Measurements from ENCODE around the gene SH3BGRL2. TPM values are rescaled to one million over a fixed set of nuclear protein-coding genes. Genes with fewer than 3 reads are reported as not detected.

SH3BGRL2 gene
- total RNA-seq, 1 experiment from 2014 or later, result 11.8 TPM

- Mint-ChIP-seq H3K4me3 (no peak overlapping the region), H3K27ac (no peak overlapping the region; a peak in 1 of 7 replicates), H3K36me3 (ENCODE audit: insufficient read depth in 1 of 3, low read depth in 3 of 3) (peaks cover 3 to 13% (median 7%) of the 10 kb centered on the region in 3 experiments; a peak in 5 of 7 replicates), H3K4me1 (peaks cover 7 to 13% of the 10 kb centered on the region in 2 experiments), H3K9me3 (peaks cover 0 to 2% of the 10 kb centered on the region in 2 experiments; a peak in 1 of 5 replicates), H3K27me3 (ENCODE audit: low read depth) (no peaks in the 10 kb centered on the region)
- H3K27me3 ChIP-seq (ENCODE audit: insufficient read depth, low read length), result no peaks in the 10 kb centered on the region
- peaks cover 3% of the 10 kb centered on the region for H3K79me1 ChIP-seq (ENCODE audit: insufficient read depth, low read depth, low read length, poor library complexity, severe bottlenecking)
- H3K79me2 ChIP-seq (ENCODE audit: insufficient read depth, low read length), result no peaks in the 10 kb centered on the region
- H3K4me1 ChIP-seq (ENCODE audit: insufficient read depth, low read length), result no peaks in the 10 kb centered on the region; the same call in 1 of the 2 replicates
- H2BK120ac ChIP-seq (ENCODE audit: low read depth, low read length, poor library complexity, severe bottlenecking), result no peak overlapping the region
- no peak overlapping the region for H3K18ac ChIP-seq (ENCODE audit: insufficient read length, low read depth, low read length)
- no peak overlapping the region for H2AFZ ChIP-seq (ENCODE audit: low read length)
- H2AK5ac ChIP-seq (ENCODE audit: insufficient read length, low read length), result no peak overlapping the region
- no peaks in the 10 kb centered on the region for H4K20me1 ChIP-seq (ENCODE audit: control insufficient read depth, insufficient read depth, insufficient read length)
- H4K8ac ChIP-seq (replicated peaks; ENCODE audit: insufficient read length, low read depth, low read length), result no peak overlapping the region
- no peaks in the 10 kb centered on the region for H3K9me3 ChIP-seq (ENCODE audit: control insufficient read depth, low read depth, low read length)
- H4K91ac ChIP-seq (ENCODE audit: insufficient read length, low read depth, low read length), result no peak overlapping the region
- no CpG with 5 or more reads among the region's 1 CpG for WGBS (ENCODE audit: extremely low coverage, insufficient read length, low lambda C conversion rate)
- H2BK20ac ChIP-seq (ENCODE audit: low read depth, low read length, poor library complexity, severe bottlenecking), result no peak overlapping the region
- H3K14ac ChIP-seq (ENCODE audit: insufficient read depth, low read length), result no peak overlapping the region
- H4K5ac ChIP-seq (ENCODE audit: insufficient read length, low read depth, low read length), result no peak overlapping the region
- H3K4ac ChIP-seq (ENCODE audit: low read depth, low read length), result no peak overlapping the region
- no peak overlapping the region for H3T11ph ChIP-seq (ENCODE audit: low read length)
- DNase-seq, result no peak
- no peak overlapping the region for H3K56ac ChIP-seq (ENCODE audit: insufficient read length, low read depth, low read length)
- TF ChIP-seq CTCF (conservative IDR thresholded peaks at IDR 0.05), result no peak
- no peak overlapping the region for H2BK5ac ChIP-seq (ENCODE audit: insufficient read length, low read length)
- H2BK12ac ChIP-seq (ENCODE audit: insufficient read length, low read depth, low read length), result no peak overlapping the region
- no peak overlapping the region for H3K4me2 ChIP-seq (ENCODE audit: insufficient read depth, insufficient read length, low read length)
- no peak overlapping the region for H3K9ac ChIP-seq (ENCODE audit: extremely low read depth, insufficient read length, low read length)
- H2BK15ac ChIP-seq (ENCODE audit: low read depth, low read length), result no peak overlapping the region
- H3K23ac ChIP-seq (ENCODE audit: insufficient read length, low read depth, low read length), result no peak overlapping the region
- no peak overlapping the region for H3K27ac ChIP-seq (ENCODE audit: insufficient read length, low read depth, low read length)
- H3K23me2 ChIP-seq (ENCODE audit: insufficient read length, low read depth, low read length, poor library complexity, severe bottlenecking), result no peaks in the 10 kb centered on the region
Observed at GRCh38 chr6:79684876-79685275, 53.7 kb downstream of the SH3BGRL2 start.

Data from H9 (cell line).